ENCODE data around the gene KANK2. TPM values are rescaled to one million over a fixed set of nuclear protein-coding genes. Genes with fewer than 3 reads are reported as not detected.
A peak's percentile ranks its signal among the peaks of the same experiment; 100 is the strongest.

Gene KANK2
- total RNA-seq, 1 donor from 2014 or later: 55.3 TPM

GRCh38 chr19:11242025-11242424 lies 44.7 kb upstream of the KANK2 start:
- no peak overlapping the region for H3K4me3 Mint-ChIP-seq
- H3K27ac Mint-ChIP-seq: peak overlapping the region; percentile 80
- no peaks in the 10 kb centered on the region for H3K27me3 Mint-ChIP-seq
- DNase-seq (ENCODE audit: extremely low spot score, unreplicated experiment): no peak
- peaks cover 6% of the 10 kb centered on the region for H3K36me3 Mint-ChIP-seq
- H3K4me1 Mint-ChIP-seq (ENCODE audit: unreplicated experiment): peaks cover 17% of the 10 kb centered on the region
- H3K9me3 Mint-ChIP-seq: no peaks in the 10 kb centered on the region
- no peak for TF ChIP-seq CTCF (conservative IDR thresholded peaks at IDR 0.05)

GRCh38 chr19:11240008-11240444 lies 42.7 kb upstream of the KANK2 start:
- no peak overlapping the region for H3K27ac Mint-ChIP-seq
- no peak for DNase-seq (ENCODE audit: extremely low spot score, unreplicated experiment)
- H3K36me3 Mint-ChIP-seq: peaks cover 8% of the 10 kb centered on the region
- peaks cover 17% of the 10 kb centered on the region for H3K4me1 Mint-ChIP-seq (ENCODE audit: unreplicated experiment)
- H3K4me3 Mint-ChIP-seq: no peak overlapping the region
- H3K27me3 Mint-ChIP-seq: no peaks in the 10 kb centered on the region
- no peaks in the 10 kb centered on the region for H3K9me3 Mint-ChIP-seq
- no peak for TF ChIP-seq CTCF (conservative IDR thresholded peaks at IDR 0.05)

- no peak for TF ChIP-seq CTCF (conservative IDR thresholded peaks at IDR 0.05)
- H3K27me3 Mint-ChIP-seq: no peaks in the 10 kb centered on the region
- H3K36me3 Mint-ChIP-seq: peaks cover 8% of the 10 kb centered on the region
- no peak within 1 kb of the TSS for H3K27ac Mint-ChIP-seq
- DNase-seq (ENCODE audit: extremely low spot score, unreplicated experiment): no peak
- peaks cover 17% of the 10 kb centered on the region for H3K4me1 Mint-ChIP-seq (ENCODE audit: unreplicated experiment)
- no peak within 1 kb of the TSS for H3K4me3 Mint-ChIP-seq
- H3K9me3 Mint-ChIP-seq: no peaks in the 10 kb centered on the region
Measured at GRCh38 chr19:11239377-11240000, 42.1 kb upstream of the KANK2 start, which contains the start of gene ANGPTL8. ANGPTL8 (plus strand) TSS chr19:11239619; CDS start chr19:11239638, 19 bp downstream.

GRCh38 chr19:11238781-11239376 lies 41.5 kb upstream of the KANK2 start:
- TF ChIP-seq CTCF (conservative IDR thresholded peaks at IDR 0.05): no peak
- no peak overlapping the region for H3K27ac Mint-ChIP-seq
- H3K36me3 Mint-ChIP-seq: peaks cover 8% of the 10 kb centered on the region
- no peak overlapping the region for H3K4me3 Mint-ChIP-seq
- DNase-seq (ENCODE audit: extremely low spot score, unreplicated experiment): no peak
- peaks cover 16% of the 10 kb centered on the region for H3K4me1 Mint-ChIP-seq (ENCODE audit: unreplicated experiment)
- H3K27me3 Mint-ChIP-seq: no peaks in the 10 kb centered on the region
- no peaks in the 10 kb centered on the region for H3K9me3 Mint-ChIP-seq

- Mint-ChIP-seq H3K27ac (no peak overlapping the region), H3K36me3 (peaks cover 8% of the 10 kb centered on the region), H3K27me3 (no peaks in the 10 kb centered on the region), H3K4me1 (ENCODE audit: unreplicated experiment) (peaks cover 11% of the 10 kb centered on the region), H3K4me3 (no peak overlapping the region), H3K9me3 (no peaks in the 10 kb centered on the region)
- no peak for DNase-seq (ENCODE audit: extremely low spot score, unreplicated experiment)
- TF ChIP-seq CTCF (conservative IDR thresholded peaks at IDR 0.05): no peak
Measured at GRCh38 chr19:11238041-11238440, 40.7 kb upstream of the KANK2 start.

Data from type B pancreatic cell (in vitro differentiated cells).